GM12878 (cell line): Measurements from ENCODE around the gene POU2F3. TPM values are rescaled to one million over a fixed set of nuclear protein-coding genes. Genes with fewer than 3 reads are reported as not detected.

ENCODE experiments used
- BCL11A ChIP-seq: IDR thresholded peaks from 2 replicates; pipeline ENCODE4 v1.6.1; 2011; ENCODE audit warnings: low read depth, low read length
- HDAC2 ChIP-seq: fragments of 200-600 bp; sonication (generic); IDR thresholded peaks from 2 replicates; pipeline ENCODE4 v1.6.1; 2017
- MXI1 ChIP-seq: fragments of 150-350 bp; IDR thresholded peaks from 2 replicates; pipeline ENCODE4 v1.6.1; 2011; ENCODE audit warnings: low read depth, mild to moderate bottlenecking, inconsistent platforms, low read length, improper control_type of control experiment
- MYB ChIP-seq: fragments of 150-350 bp; IDR thresholded peaks from 2 replicates; pipeline ENCODE4 v1.6.1; 2014; ENCODE audit warnings: mild to moderate bottlenecking, low read depth, low read length, borderline replicate concordance
- NFIC ChIP-seq: IDR thresholded peaks from 2 replicates; pipeline ENCODE4 v1.6.1; 2012; ENCODE audit warnings: low read depth, mild to moderate bottlenecking, inconsistent platforms, low read length, moderate library complexity
- NFXL1 ChIP-seq: fragments of 450-650 bp; IDR thresholded peaks from 2 replicates; pipeline ENCODE4 v1.6.1; 2017; ENCODE audit warnings: antibody characterized with exemption, mild to moderate bottlenecking, borderline replicate concordance
- NFYA ChIP-seq: IDR thresholded peaks from 2 replicates; pipeline ENCODE4 v1.6.1; 2011; ENCODE audit warnings: low read depth, mild to moderate bottlenecking, low read length, improper control_type of control experiment, borderline replicate concordance
- POLR2AphosphoS5 ChIP-seq: IDR thresholded peaks from 2 replicates; pipeline ENCODE4 v1.6.1; 2011; ENCODE audit warnings: mild to moderate bottlenecking, low read length, inconsistent platforms
- POU2F2 ChIP-seq: IDR thresholded peaks from 3 replicates; pipeline ENCODE4 v1.6.1; 2011; ENCODE audit warnings: low read depth, mild to moderate bottlenecking, low read length, borderline replicate concordance
- RBBP5 ChIP-seq: fragments of 200-600 bp; sonication (generic); conservative IDR thresholded peaks from 2 replicates; pipeline ENCODE4 v1.6.1; 2016
- RCOR1 ChIP-seq: conservative IDR thresholded peaks from 2 replicates; pipeline ENCODE4 v1.6.1; 2012; ENCODE audit warnings: low read depth, low read length, improper control_type of control experiment
- SP1 ChIP-seq: IDR thresholded peaks from one replicate; pipeline ENCODE4 v1.6.1; 2011; ENCODE audit warnings: low read depth, low read length
- SPI1 ChIP-seq: IDR thresholded peaks from 2 replicates; pipeline ENCODE4 v1.6.1; 2011; ENCODE audit warnings: low read depth, mild to moderate bottlenecking, low read length, moderate library complexity, borderline replicate concordance; ENCODE audit not compliant: insufficient read depth
- SRF ChIP-seq, 2 experiments: IDR thresholded peaks; 2 replicates each; pipeline ENCODE4 v1.6.1; 2011; ENCODE audit warnings: low read depth in 2 of 2, low read length in 2 of 2, mild to moderate bottlenecking in 1 of 2, moderate library complexity in 1 of 2
- SUPT20H ChIP-seq: IDR thresholded peaks from 2 replicates; pipeline ENCODE4 v1.6.1; 2011; ENCODE audit warnings: low read depth, mild to moderate bottlenecking, low read length, moderate library complexity, borderline replicate concordance; ENCODE audit not compliant: control insufficient read depth
- TAF1 ChIP-seq: IDR thresholded peaks from 2 replicates; pipeline ENCODE4 v1.6.1; 2011; ENCODE audit warnings: mild to moderate bottlenecking, low read depth, low read length, borderline replicate concordance
- YY1 ChIP-seq: IDR thresholded peaks from 2 replicates; pipeline ENCODE4 v1.6.1; 2011; ENCODE audit warnings: low read depth, mild to moderate bottlenecking, low read length
- ZNF207 ChIP-seq: fragments of 450-650 bp; IDR thresholded peaks from 2 replicates; pipeline ENCODE4 v1.6.1; 2014; ENCODE audit warnings: antibody characterized with exemption, mild to moderate bottlenecking, borderline replicate concordance
- ZNF217 ChIP-seq: fragments of 450-650 bp; IDR thresholded peaks from 2 replicates; pipeline ENCODE4 v1.6.1; 2017; ENCODE audit warnings: antibody characterized with exemption, mild to moderate bottlenecking
- ZNF622 ChIP-seq: fragments of 450-650 bp; IDR thresholded peaks from 2 replicates; pipeline ENCODE4 v1.6.1; 2017; ENCODE audit warnings: mild to moderate bottlenecking, inconsistent platforms
- ZZZ3 ChIP-seq: IDR thresholded peaks from 2 replicates; pipeline ENCODE4 v1.6.1; 2011; ENCODE audit warnings: low read depth; ENCODE audit not compliant: control insufficient read depth, insufficient read length
- polyA plus RNA-seq, 11 experiments: library from polyadenylated mRNA; depleted of rRNA in 4 of 11; unstranded in 6 of 11; stranded (reverse) in 5 of 11; fragments of >200 nt; fragmentation: Nextera tagmentation in 4 of 11; fragmentation: Illumina TruSeq in 1 of 11; extraction: Ambion mirVana in 4 of 11; extraction: Trizol in 1 of 11; gene quantifications; 1 replicate in 1 of 11; 2 replicates in 10 of 11; pipeline versions ENCODE4 v1.2.1 to v1.2.3, GENCODE V29; 2011 to 2016; ENCODE audit warnings: inconsistent platforms in 2 of 11, missing spikeins in 2 of 11, low read depth in 1 of 11
- total RNA-seq, 4 experiments: library from RNA; depleted of rRNA in 3 of 4; stranded (reverse); fragments of >200 nt in 3 of 4; fragmentation: Illumina TruSeq in 1 of 4; extraction: Trizol in 1 of 4; gene quantifications; 2 replicates each; pipeline versions ENCODE4 v1.2.1 to v1.2.3, GENCODE V29; 2013 to 2021
- TF ChIP-seq, protein P1 (sequence below): fragments of 450-650 bp; IDR thresholded peaks from 2 replicates; pipeline ENCODE4 v1.6.1; 2017; ENCODE audit warnings: mild to moderate bottlenecking, moderate library complexity
- TF ChIP-seq, protein P2 (sequence below): IDR thresholded peaks from 2 replicates; pipeline ENCODE4 v1.6.1; 2012; ENCODE audit warnings: low read depth, low read length, improper control_type of control experiment

The POU2F3 gene
- total and polyA plus RNA-seq, 10 of the 15 experiments (the other 5 are each of a cell fraction or from before 2014, with no cell fraction given) = 0.09 to 4.4 (median 0.33) TPM

DNA sequence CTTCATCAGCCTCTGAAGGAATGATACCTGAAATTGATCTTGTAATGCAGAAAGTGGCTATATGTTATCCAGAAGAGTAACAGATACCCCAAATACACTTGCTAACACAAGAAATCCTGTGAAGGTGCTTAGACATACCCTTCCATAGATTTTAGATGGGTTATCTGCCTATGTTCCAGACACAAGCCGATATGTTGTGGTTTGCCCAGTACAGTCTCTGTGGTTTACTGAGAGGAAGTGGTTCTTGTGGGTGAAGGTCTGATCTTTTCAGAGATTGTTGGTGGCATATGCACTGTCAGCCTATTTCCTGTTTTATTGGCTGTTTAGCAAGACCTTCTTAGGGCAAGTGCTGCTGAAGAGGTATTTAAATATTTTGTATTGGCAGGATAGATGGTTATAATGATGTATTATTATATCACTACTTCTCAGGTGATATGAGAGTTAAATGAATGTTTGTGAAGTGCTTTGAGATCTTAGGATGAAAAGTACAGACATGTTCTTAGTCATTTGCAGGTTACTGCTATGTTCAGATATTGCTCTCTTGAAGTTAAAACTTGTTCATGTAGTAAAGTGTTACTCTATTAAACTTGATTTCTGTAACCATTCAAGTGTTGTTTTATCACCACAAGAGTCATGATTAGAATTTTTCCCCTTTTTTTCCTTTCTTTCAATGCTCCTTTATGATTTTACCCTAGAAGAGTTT is 104.5 kb downstream of the POU2F3 start (continued):
- peak; percentile 92 for TF ChIP-seq SPI1
- no peak for TF ChIP-seq SP1
- no peak for TF ChIP-seq RCOR1
- no peak for TF ChIP-seq YY1
- peak; percentile 80 for TF ChIP-seq POU2F2
- no peak for TF ChIP-seq ZNF622
- peak; percentile 92 for TF ChIP-seq NFIC
- no peak for TF ChIP-seq ZNF217
- TF ChIP-seq, protein P1, sequence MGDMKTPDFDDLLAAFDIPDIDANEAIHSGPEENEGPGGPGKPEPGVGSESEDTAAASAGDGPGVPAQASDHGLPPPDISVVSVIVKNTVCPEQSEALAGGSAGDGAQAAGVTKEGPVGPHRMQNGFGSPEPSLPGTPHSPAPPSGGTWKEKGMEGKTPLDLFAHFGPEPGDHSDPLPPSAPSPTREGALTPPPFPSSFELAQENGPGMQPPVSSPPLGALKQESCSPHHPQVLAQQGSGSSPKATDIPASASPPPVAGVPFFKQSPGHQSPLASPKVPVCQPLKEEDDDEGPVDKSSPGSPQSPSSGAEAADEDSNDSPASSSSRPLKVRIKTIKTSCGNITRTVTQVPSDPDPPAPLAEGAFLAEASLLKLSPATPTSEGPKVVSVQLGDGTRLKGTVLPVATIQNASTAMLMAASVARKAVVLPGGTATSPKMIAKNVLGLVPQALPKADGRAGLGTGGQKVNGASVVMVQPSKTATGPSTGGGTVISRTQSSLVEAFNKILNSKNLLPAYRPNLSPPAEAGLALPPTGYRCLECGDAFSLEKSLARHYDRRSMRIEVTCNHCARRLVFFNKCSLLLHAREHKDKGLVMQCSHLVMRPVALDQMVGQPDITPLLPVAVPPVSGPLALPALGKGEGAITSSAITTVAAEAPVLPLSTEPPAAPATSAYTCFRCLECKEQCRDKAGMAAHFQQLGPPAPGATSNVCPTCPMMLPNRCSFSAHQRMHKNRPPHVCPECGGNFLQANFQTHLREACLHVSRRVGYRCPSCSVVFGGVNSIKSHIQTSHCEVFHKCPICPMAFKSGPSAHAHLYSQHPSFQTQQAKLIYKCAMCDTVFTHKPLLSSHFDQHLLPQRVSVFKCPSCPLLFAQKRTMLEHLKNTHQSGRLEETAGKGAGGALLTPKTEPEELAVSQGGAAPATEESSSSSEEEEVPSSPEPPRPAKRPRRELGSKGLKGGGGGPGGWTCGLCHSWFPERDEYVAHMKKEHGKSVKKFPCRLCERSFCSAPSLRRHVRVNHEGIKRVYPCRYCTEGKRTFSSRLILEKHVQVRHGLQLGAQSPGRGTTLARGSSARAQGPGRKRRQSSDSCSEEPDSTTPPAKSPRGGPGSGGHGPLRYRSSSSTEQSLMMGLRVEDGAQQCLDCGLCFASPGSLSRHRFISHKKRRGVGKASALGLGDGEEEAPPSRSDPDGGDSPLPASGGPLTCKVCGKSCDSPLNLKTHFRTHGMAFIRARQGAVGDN = no peak
- TF ChIP-seq ZNF207 = no peak
- TF ChIP-seq, protein P2, sequence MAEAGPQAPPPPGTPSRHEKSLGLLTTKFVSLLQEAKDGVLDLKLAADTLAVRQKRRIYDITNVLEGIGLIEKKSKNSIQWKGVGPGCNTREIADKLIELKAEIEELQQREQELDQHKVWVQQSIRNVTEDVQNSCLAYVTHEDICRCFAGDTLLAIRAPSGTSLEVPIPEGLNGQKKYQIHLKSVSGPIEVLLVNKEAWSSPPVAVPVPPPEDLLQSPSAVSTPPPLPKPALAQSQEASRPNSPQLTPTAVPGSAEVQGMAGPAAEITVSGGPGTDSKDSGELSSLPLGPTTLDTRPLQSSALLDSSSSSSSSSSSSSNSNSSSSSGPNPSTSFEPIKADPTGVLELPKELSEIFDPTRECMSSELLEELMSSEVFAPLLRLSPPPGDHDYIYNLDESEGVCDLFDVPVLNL = no peak
- TF ChIP-seq NFXL1 = no peak
- TF ChIP-seq TAF1 = no peak
- TF ChIP-seq HDAC2 = no peak
- no peak for TF ChIP-seq MYB
- no peak for TF ChIP-seq NFYA
- no peak for TF ChIP-seq POLR2AphosphoS5
- no peak for TF ChIP-seq MXI1
- TF ChIP-seq BCL11A = peak; percentile 76
- no peak for TF ChIP-seq SUPT20H
- no peak for TF ChIP-seq ZZZ3
- TF ChIP-seq RBBP5 = no peak
- TF ChIP-seq SRF (IDR thresholded peaks at IDR 0.05; ENCODE audit: low read depth in 2 of 2, low read length in 2 of 2) = 0 out of 4 replicates have a peak, but pooled peaks of 1 of the 2 experiments have one; percentile 41
